MM.1S (cell line): ENCODE results near the gene PRDM7.
A peak's percentile ranks its signal among the peaks of the same experiment; 100 is the strongest.

Source experiments
- DNase-seq: peaks from one replicate; pipeline ENCODE4 v3.0.0-alpha.2; 2015
- H2AFZ ChIP-seq: fragments of 300-600 bp; sonication (generic); 2 replicates; pipeline ENCODE4 v1.6.0; 2016; ENCODE audit warnings: antibody characterized with exemption, low read length
- H3F3A ChIP-seq: fragments of 300-600 bp; sonication (generic); 2 replicates; pipeline ENCODE4 v1.6.1; 2016; ENCODE audit warnings: mild to moderate bottlenecking, antibody characterized with exemption, low read length, moderate library complexity, mixed read lengths; ENCODE audit not compliant: insufficient read depth
- H3K27ac ChIP-seq: fragments of 300-600 bp; sonication (generic); 2 replicates; pipeline ENCODE4 v1.5.1; 2016; ENCODE audit warnings: mild to moderate bottlenecking, low read length
- H3K27me3 ChIP-seq: fragments of 300-600 bp; sonication (generic); replicated peaks from 2 replicates; pipeline ENCODE4 v1.6.0; 2016; ENCODE audit warnings: low read length; ENCODE audit not compliant: insufficient read depth
- H3K36me3 ChIP-seq: fragments of 300-600 bp; sonication (generic); replicated peaks from 2 replicates; pipeline ENCODE4 v1.6.1; 2016; ENCODE audit warnings: mild to moderate bottlenecking, low read length, mixed read lengths; ENCODE audit not compliant: insufficient read depth
- H3K4me1 ChIP-seq: fragments of 300-600 bp; sonication (generic); 2 replicates; pipeline ENCODE4 v1.6.1; 2016; ENCODE audit warnings: low read length, mixed read lengths
- H3K4me2 ChIP-seq: fragments of 300-600 bp; sonication (generic); 2 replicates; pipeline ENCODE4 v1.6.0; 2016; ENCODE audit warnings: low read depth, low read length
- H3K4me3 ChIP-seq: fragments of 300-600 bp; sonication (generic); 2 replicates; pipeline ENCODE4 v1.5.1; 2016; ENCODE audit warnings: low read length, mixed read lengths
- H3K79me2 ChIP-seq: fragments of 300-600 bp; sonication (generic); 2 replicates; pipeline ENCODE4 v1.6.1; 2016; ENCODE audit warnings: mixed run types, low read length, mixed read lengths
- H3K9ac ChIP-seq: fragments of 300-600 bp; sonication (generic); 2 replicates; pipeline ENCODE4 v1.6.1; 2016; ENCODE audit warnings: low read length, mixed read lengths
- H3K9me2 ChIP-seq: fragments of 300-600 bp; sonication (generic); replicated peaks from 2 replicates; pipeline ENCODE4 v1.6.1; 2016; ENCODE audit warnings: mild to moderate bottlenecking, low read length, mixed read lengths; ENCODE audit not compliant: insufficient read depth
- H3K9me3 ChIP-seq: fragments of 300-600 bp; sonication (generic); replicated peaks from 2 replicates; pipeline ENCODE4 v1.6.1; 2016; ENCODE audit warnings: mild to moderate bottlenecking, low read length, mixed read lengths; ENCODE audit not compliant: insufficient read depth
- H4K20me1 ChIP-seq: fragments of 300-600 bp; sonication (generic); 2 replicates; pipeline ENCODE4 v1.6.1; 2016; ENCODE audit warnings: mild to moderate bottlenecking, low read length, moderate library complexity, mixed read lengths; ENCODE audit not compliant: insufficient read depth
- CTCF ChIP-seq: fragments of 300-600 bp; sonication (generic); IDR thresholded peaks from 2 replicates; pipeline ENCODE4 v1.5.1; 2016; ENCODE audit warnings: antibody characterized with exemption, low read length, mixed read lengths
- EZH2 ChIP-seq: fragments of 300-600 bp; sonication (generic); optimal IDR thresholded peaks from 2 replicates; pipeline ENCODE3; 2017; ENCODE audit warnings: low read depth, mild to moderate bottlenecking, antibody characterized with exemption, low read length, mixed read lengths
- EZH2phosphoT487 ChIP-seq: fragments of 300-600 bp; sonication (generic); IDR thresholded peaks from 2 replicates; pipeline ENCODE4 v1.6.1; 2018; ENCODE audit warnings: antibody characterized with exemption, low read length

PRDM7 gene

GRCh38 chr16:90020260-90020837, 56.8 kb downstream of the PRDM7 start:
- H3K9me3 ChIP-seq = no peaks in the 10 kb centered on the region
- H3K27ac ChIP-seq = no peak overlapping the region
- no peaks in the 10 kb centered on the region for H3K79me2 ChIP-seq
- H3K36me3 ChIP-seq = no peaks in the 10 kb centered on the region
- TF ChIP-seq CTCF (no peak), EZH2phosphoT487 (no peak), EZH2 (no peak)
- H3K9ac ChIP-seq = no peak overlapping the region; the same call in 1 of the 2 replicates
- H3K4me3 ChIP-seq = peak overlapping the region; percentile 48; the same call in 1 of the 2 replicates
- no peaks in the 10 kb centered on the region for H4K20me1 ChIP-seq
- no peaks in the 10 kb centered on the region for H3K27me3 ChIP-seq
- no peak for DNase-seq
- H3K4me2 ChIP-seq = peak overlapping the region; percentile 41; the same call in 1 of the 2 replicates
- no peaks in the 10 kb centered on the region for H3K9me2 ChIP-seq
- no peak overlapping the region for H2AFZ ChIP-seq
- 0 out of 2 replicates have a peak, but pooled peaks cover 5% of the 10 kb centered on the region for H3K4me1 ChIP-seq
- H3F3A ChIP-seq = no peaks in the 10 kb centered on the region

- Histone ChIP-seq H3K27me3 (no peaks in the 10 kb centered on the region), H2AFZ (peak overlapping the region; percentile 19; the same call in 1 of the 2 replicates), H3K9me3 (no peaks in the 10 kb centered on the region), H3K79me2 (no peaks in the 10 kb centered on the region), H3K4me2 (peak overlapping the region; percentile 41; the same call in 1 of the 2 replicates), H4K20me1 (no peaks in the 10 kb centered on the region), H3K36me3 (no peaks in the 10 kb centered on the region), H3F3A (no peaks in the 10 kb centered on the region), H3K27ac (no peak overlapping the region), H3K9ac (peak overlapping the region; percentile 59; the same call in 1 of the 2 replicates), H3K4me1 (0 out of 2 replicates have a peak, but pooled peaks cover 5% of the 10 kb centered on the region), H3K4me3 (peak overlapping the region; percentile 48; the same call in 1 of the 2 replicates), H3K9me2 (no peaks in the 10 kb centered on the region)
- no peak for TF ChIP-seq CTCF
- no peak for TF ChIP-seq EZH2
- no peak for TF ChIP-seq EZH2phosphoT487
- DNase-seq = peak; percentile 29
Measured at GRCh38 chr16:90019543-90020259, 57.4 kb downstream of the PRDM7 start.

GRCh38 chr16:90018652-90019542, 58.2 kb downstream of the PRDM7 start, which contains the start of gene DBNDD1:
DBNDD1 (minus strand) TSS chr16:90019456; CDS start chr16:90019341, 115 bp downstream.
- H3K4me1 ChIP-seq = 0 out of 2 replicates have a peak, but pooled peaks cover 5% of the 10 kb centered on the region
- no peaks in the 10 kb centered on the region for H3K9me2 ChIP-seq
- H3K4me2 ChIP-seq = peak within 1 kb of the TSS; percentile 41; the same call in 1 of the 2 replicates
- no peak within 1 kb of the TSS for H3K27ac ChIP-seq
- H4K20me1 ChIP-seq = no peaks in the 10 kb centered on the region
- DNase-seq = no peak
- peak within 1 kb of the TSS; percentile 19; the same call in 1 of the 2 replicates for H2AFZ ChIP-seq
- no peaks in the 10 kb centered on the region for H3F3A ChIP-seq
- H3K9me3 ChIP-seq = no peaks in the 10 kb centered on the region
- H3K9ac ChIP-seq = peak within 1 kb of the TSS; percentile 59; the same call in 1 of the 2 replicates
- no peaks in the 10 kb centered on the region for H3K79me2 ChIP-seq
- H3K4me3 ChIP-seq = peak within 1 kb of the TSS; percentile 48; the same call in 1 of the 2 replicates
- no peak for TF ChIP-seq EZH2phosphoT487
- H3K36me3 ChIP-seq = no peaks in the 10 kb centered on the region
- no peaks in the 10 kb centered on the region for H3K27me3 ChIP-seq
